ENCODE results near the gene LAMA1. TPM values are rescaled to one million over a fixed set of nuclear protein-coding genes. Genes with fewer than 3 reads are reported as not detected.

The LAMA1 gene
- total and polyA plus RNA-seq, 2 of the 8 experiments (the other 6 are each of a cell fraction or from before 2014, with no cell fraction given), result 30.4 to 48.7 TPM

- TF ChIP-seq SAP30 (IDR thresholded peaks at IDR 0.05; ENCODE audit: insufficient read depth, insufficient replicate concordance, low read length) (no peak), CBX5 (IDR thresholded peaks at IDR 0.05; ENCODE audit: low read depth, low read length) (no peak), POLR2AphosphoS5 (IDR thresholded peaks at IDR 0.05; ENCODE audit: low read depth, low read length) (no peak), RBBP5 (IDR thresholded peaks at IDR 0.05; ENCODE audit: borderline replicate concordance, low read depth, low read length) (no peak), MAX (IDR thresholded peaks at IDR 0.05) (no peak), ATF3 (IDR thresholded peaks at IDR 0.05; ENCODE audit: insufficient read depth, low read depth, low read length) (no peak), RXRA (IDR thresholded peaks at IDR 0.05; ENCODE audit: insufficient read depth, low read depth, low read length) (no peak), PHF8 (conservative IDR thresholded peaks at IDR 0.05; ENCODE audit: low read depth, low read length) (no peak), ASH2L (IDR thresholded peaks at IDR 0.05; ENCODE audit: low read length) (no peak)
Measured at GRCh38 chr18:6891788-6892187, 225.8 kb downstream of the LAMA1 start (continued).

Small RNAs within 50 kb of the gene (small RNA-seq; reads per million reads assigned to genes)
- gene RNU6-916P (ENCODE audit: insufficient read depth), result not detected

Other genes with a start within 250 kb of the LAMA1 start
- not detected in 2 replicates for gene LRRC30, start 113.3 kb upstream of the LAMA1 start, total RNA-seq (2021; fragmentation: NEBNext Ultra II Directional; extraction: Animal tissue kit (Norgen Biotek cat#: 25700))
- gene LRRC30, start 113.3 kb upstream of the LAMA1 start, polyA plus RNA-seq (2011; rRNA removed), result not detected in 2 replicates

Data from H1 (cell line).